Measurements from ENCODE around the gene SLC30A1.
"Not testable (repeated sequence)": the region's sequence is repeated elsewhere in the genome, so short reads cannot be mapped to it uniquely, and the experiment has no call there.

The SLC30A1 gene

DNA sequence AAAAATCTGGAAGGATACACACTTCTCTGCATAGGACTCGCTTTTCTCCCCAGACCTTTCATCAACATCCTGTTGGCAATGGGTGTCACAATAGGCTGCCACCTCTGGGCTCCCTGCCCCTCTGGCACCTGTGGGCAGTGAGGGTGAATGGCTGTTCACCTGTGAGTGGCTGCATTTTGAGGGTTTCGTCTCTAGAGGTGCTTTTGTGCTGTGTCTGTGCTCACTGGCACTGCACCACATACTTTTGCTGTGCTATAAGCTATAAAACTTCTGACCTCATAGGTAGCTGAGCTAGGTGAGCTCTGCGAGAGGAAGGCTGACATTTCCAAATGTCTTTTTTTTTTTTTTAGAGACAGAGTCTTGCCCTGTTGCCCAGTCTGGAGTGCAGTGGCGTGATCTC is 35.9 kb downstream of the SLC30A1 start:
- no peaks in the 10 kb centered on the region for H4K20me1 ChIP-seq (ENCODE audit: insufficient read depth, low read length, poor library complexity, severe bottlenecking)

DNA sequence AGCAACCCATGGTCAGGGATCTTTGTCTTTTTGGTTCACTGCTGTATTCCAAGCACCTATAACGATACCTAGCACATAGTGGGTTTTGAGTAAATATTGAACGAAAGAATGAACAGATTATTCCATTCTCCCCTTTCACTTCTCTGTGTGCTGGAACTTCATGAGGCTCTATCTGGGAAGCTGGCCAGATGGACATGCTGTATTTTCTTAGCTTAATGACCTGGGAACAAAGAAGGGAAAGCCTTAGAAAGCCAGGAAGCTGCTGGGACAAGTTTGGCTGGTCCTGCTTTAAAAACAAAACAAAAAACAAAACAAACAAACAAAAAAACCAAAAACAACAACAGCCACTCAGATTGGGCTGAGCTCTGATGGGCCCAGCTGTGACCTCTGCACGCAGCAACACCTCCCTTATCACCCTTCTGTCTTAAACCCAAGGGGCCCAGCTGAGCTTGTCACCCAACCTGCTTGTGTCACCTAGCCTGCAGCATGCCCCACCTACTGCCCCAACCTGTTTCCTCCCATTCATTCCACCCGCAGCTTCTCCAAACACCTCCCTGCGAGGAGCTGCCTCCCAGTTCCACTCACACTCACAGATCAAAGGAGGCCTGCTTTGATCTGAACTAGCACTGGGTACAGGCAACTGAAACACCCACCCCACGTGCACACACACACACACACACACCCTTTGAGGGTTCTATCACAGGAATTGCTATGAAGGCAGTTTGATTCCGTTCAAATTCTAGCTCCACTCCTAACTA is 37.1 kb downstream of the SLC30A1 start:
- H3K36me3 ChIP-seq (ENCODE audit: insufficient read depth, low read length) = no peaks in the 10 kb centered on the region
- no peak overlapping the region for H3K4me2 ChIP-seq (ENCODE audit: low read depth, low read length, poor library complexity, severe bottlenecking)
- no peak for TF ChIP-seq EZH2phosphoT487 (IDR thresholded peaks at IDR 0.05; ENCODE audit: borderline replicate concordance)
- TF ChIP-seq, protein P1, sequence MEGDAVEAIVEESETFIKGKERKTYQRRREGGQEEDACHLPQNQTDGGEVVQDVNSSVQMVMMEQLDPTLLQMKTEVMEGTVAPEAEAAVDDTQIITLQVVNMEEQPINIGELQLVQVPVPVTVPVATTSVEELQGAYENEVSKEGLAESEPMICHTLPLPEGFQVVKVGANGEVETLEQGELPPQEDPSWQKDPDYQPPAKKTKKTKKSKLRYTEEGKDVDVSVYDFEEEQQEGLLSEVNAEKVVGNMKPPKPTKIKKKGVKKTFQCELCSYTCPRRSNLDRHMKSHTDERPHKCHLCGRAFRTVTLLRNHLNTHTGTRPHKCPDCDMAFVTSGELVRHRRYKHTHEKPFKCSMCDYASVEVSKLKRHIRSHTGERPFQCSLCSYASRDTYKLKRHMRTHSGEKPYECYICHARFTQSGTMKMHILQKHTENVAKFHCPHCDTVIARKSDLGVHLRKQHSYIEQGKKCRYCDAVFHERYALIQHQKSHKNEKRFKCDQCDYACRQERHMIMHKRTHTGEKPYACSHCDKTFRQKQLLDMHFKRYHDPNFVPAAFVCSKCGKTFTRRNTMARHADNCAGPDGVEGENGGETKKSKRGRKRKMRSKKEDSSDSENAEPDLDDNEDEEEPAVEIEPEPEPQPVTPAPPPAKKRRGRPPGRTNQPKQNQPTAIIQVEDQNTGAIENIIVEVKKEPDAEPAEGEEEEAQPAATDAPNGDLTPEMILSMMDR (conservative IDR thresholded peaks at IDR 0.05; ENCODE audit: low read length) = no peak
- H3K9ac ChIP-seq (ENCODE audit: low read depth, low read length, poor library complexity, severe bottlenecking) = no peak overlapping the region
- H3K79me2 ChIP-seq (ENCODE audit: insufficient read depth, low read length) = no peaks in the 10 kb centered on the region
- no peaks in the 10 kb centered on the region for H4K20me1 ChIP-seq (ENCODE audit: insufficient read depth, low read length, poor library complexity, severe bottlenecking)
- H3K4me1 ChIP-seq (ENCODE audit: insufficient read depth, low read length, poor library complexity, severe bottlenecking) = no peaks in the 10 kb centered on the region
- no peak overlapping the region for H2AFZ ChIP-seq (ENCODE audit: low read length)
- no peaks in the 10 kb centered on the region for H3K9me2 ChIP-seq (replicated peaks; ENCODE audit: low read depth, low read length)
- no peaks in the 10 kb centered on the region; the same call in 1 of the 2 replicates for H3K9me3 ChIP-seq (ENCODE audit: insufficient read depth, low read depth, low read length)
- no peaks in the 10 kb centered on the region for H3K27me3 ChIP-seq (ENCODE audit: insufficient read depth, low read length, poor library complexity, severe bottlenecking)
- no peak overlapping the region for H3K4me3 ChIP-seq (ENCODE audit: low read length, poor library complexity, severe bottlenecking)
- no peaks in the 10 kb centered on the region for H3F3A ChIP-seq (ENCODE audit: low read depth)

More for the DNA sequence above, 35.9 kb downstream of the SLC30A1 start:
- Histone ChIP-seq H3K79me2 (ENCODE audit: insufficient read depth, low read length) (no peaks in the 10 kb centered on the region), H3K4me3 (ENCODE audit: low read length, poor library complexity, severe bottlenecking) (no peak overlapping the region), H3K9ac (ENCODE audit: low read depth, low read length, poor library complexity, severe bottlenecking) (no peak overlapping the region), H3K9me2 (replicated peaks; ENCODE audit: low read depth, low read length) (no peaks in the 10 kb centered on the region), H3K9me3 (ENCODE audit: insufficient read depth, low read depth, low read length) (no peaks in the 10 kb centered on the region; the same call in 1 of the 2 replicates), H3K4me1 (ENCODE audit: insufficient read depth, low read length, poor library complexity, severe bottlenecking) (no peaks in the 10 kb centered on the region), H3K27me3 (ENCODE audit: insufficient read depth, low read length, poor library complexity, severe bottlenecking) (no peaks in the 10 kb centered on the region), H3K36me3 (ENCODE audit: insufficient read depth, low read length) (no peaks in the 10 kb centered on the region), H3K4me2 (ENCODE audit: low read depth, low read length, poor library complexity, severe bottlenecking) (no peak overlapping the region), H2AFZ (ENCODE audit: low read length) (no peak overlapping the region), H3F3A (ENCODE audit: low read depth) (no peaks in the 10 kb centered on the region)
- TF ChIP-seq, protein P1 (conservative IDR thresholded peaks at IDR 0.05; ENCODE audit: low read length) = no peak
- no peak for TF ChIP-seq EZH2phosphoT487 (IDR thresholded peaks at IDR 0.05; ENCODE audit: borderline replicate concordance)

DNA sequence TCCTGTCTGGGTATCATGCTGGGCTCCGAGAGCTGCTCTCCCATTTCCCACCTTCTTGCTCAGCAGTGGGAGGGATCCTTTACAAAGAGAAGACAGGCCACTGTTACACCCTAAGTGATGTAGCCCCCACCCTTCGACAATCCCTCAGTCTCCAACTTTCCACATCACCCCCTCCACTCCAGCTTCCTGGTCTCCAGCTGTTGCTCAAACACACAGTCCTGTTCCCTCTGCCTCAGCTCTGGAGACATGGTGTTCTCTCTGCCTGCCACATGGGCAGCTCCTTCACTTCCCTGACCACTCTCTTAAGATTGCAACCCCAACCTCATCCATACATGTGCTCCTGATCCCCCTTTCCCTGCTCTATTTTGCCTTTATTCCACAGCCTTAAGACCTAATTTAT is 37.7 kb downstream of the SLC30A1 start:
- no peak overlapping the region for H3K4me2 ChIP-seq (ENCODE audit: low read depth, low read length, poor library complexity, severe bottlenecking)
- H2AFZ ChIP-seq (ENCODE audit: low read length) = no peak overlapping the region
- no peaks in the 10 kb centered on the region for H3K79me2 ChIP-seq (ENCODE audit: insufficient read depth, low read length)
- no peaks in the 10 kb centered on the region for H4K20me1 ChIP-seq (ENCODE audit: insufficient read depth, low read length, poor library complexity, severe bottlenecking)
- no peaks in the 10 kb centered on the region for H3K9me2 ChIP-seq (replicated peaks; ENCODE audit: low read depth, low read length)
- H3K4me3 ChIP-seq (ENCODE audit: low read length, poor library complexity, severe bottlenecking) = no peak overlapping the region
- H3K9ac ChIP-seq (ENCODE audit: low read depth, low read length, poor library complexity, severe bottlenecking) = no peak overlapping the region
- H3K27me3 ChIP-seq (ENCODE audit: insufficient read depth, low read length, poor library complexity, severe bottlenecking) = no peaks in the 10 kb centered on the region
- no peaks in the 10 kb centered on the region for H3F3A ChIP-seq (ENCODE audit: low read depth)
- H3K9me3 ChIP-seq (ENCODE audit: insufficient read depth, low read depth, low read length) = no peaks in the 10 kb centered on the region; the same call in 1 of the 2 replicates
- H3K36me3 ChIP-seq (ENCODE audit: insufficient read depth, low read length) = no peaks in the 10 kb centered on the region
- TF ChIP-seq EZH2phosphoT487 (IDR thresholded peaks at IDR 0.05; ENCODE audit: borderline replicate concordance) = no peak
- TF ChIP-seq, protein P1 (conservative IDR thresholded peaks at IDR 0.05; ENCODE audit: low read length) = no peak
- H3K4me1 ChIP-seq (ENCODE audit: insufficient read depth, low read length, poor library complexity, severe bottlenecking) = no peaks in the 10 kb centered on the region

DNA sequence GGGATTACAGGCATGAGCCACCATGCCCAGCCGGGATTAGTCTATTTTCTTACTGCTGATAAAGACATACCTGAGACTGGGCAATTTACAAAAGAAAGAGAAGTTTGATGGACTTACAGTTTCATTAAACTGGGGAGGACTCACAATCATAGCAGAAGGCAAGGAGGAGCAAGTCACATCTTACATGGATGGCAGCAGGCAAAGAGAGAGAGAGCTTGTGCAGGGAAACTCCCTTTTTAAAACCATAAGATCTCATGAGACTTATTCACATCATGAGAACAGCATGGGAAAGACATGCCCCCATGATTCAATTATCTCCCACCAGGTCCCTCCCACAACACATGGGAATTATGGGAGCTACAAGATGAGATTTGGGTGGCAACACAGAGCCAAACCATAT is 38.1 kb downstream of the SLC30A1 start:
- not testable (repeated sequence) for H3K27me3 ChIP-seq (ENCODE audit: insufficient read depth, low read length, poor library complexity, severe bottlenecking); H3K9ac ChIP-seq (ENCODE audit: low read depth, low read length, poor library complexity, severe bottlenecking); H2AFZ ChIP-seq (ENCODE audit: low read length); H3K36me3 ChIP-seq (ENCODE audit: insufficient read depth, low read length); H3K4me1 ChIP-seq (ENCODE audit: insufficient read depth, low read length, poor library complexity, severe bottlenecking); H3K4me2 ChIP-seq (ENCODE audit: low read depth, low read length, poor library complexity, severe bottlenecking); H3F3A ChIP-seq (ENCODE audit: low read depth); H4K20me1 ChIP-seq (ENCODE audit: insufficient read depth, low read length, poor library complexity, severe bottlenecking); H3K4me3 ChIP-seq (ENCODE audit: low read length, poor library complexity, severe bottlenecking); H3K9me2 ChIP-seq (replicated peaks; ENCODE audit: low read depth, low read length); H3K79me2 ChIP-seq (ENCODE audit: insufficient read depth, low read length); H3K9me3 ChIP-seq (ENCODE audit: insufficient read depth, low read depth, low read length)
